HG02938 (cell line): ENCODE data around the gene EPHB2.
"Not testable (repeated sequence)": the region's sequence is repeated elsewhere in the genome, so short reads cannot be mapped to it uniquely, and the experiment has no call there.

Source experiments
- ATAC-seq: cut with Tn5 transposase; IDR thresholded peaks from one replicate; pipeline ENCODE4 v1.9.1; 2021; ENCODE audit warnings: mild to moderate bottlenecking, moderate library complexity; ENCODE audit not compliant: unreplicated experiment

EPHB2 gene

DNA sequence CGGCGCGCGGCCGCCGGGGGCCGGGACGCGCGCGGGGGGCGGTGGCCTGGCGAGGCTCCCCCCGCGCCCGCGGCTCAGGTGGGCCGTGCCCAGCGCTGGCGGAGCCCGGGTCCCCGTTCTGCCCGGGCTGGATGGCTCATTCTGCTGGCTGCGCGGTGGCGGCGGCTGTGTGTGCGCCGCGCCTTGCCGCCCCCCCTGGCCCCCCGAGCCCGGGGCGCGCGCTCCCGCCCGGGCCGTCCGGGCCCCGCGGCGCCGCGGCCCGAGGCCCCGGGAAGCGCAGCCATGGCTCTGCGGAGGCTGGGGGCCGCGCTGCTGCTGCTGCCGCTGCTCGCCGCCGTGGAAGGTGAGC lies at the start of gene EPHB2:
Gene EPHB2 (plus strand): TSS at position 139 of the 349 bp plus-strand sequence. CDS start 144 bp downstream, at position 283.
- ATAC-seq, result no peak

DNA sequence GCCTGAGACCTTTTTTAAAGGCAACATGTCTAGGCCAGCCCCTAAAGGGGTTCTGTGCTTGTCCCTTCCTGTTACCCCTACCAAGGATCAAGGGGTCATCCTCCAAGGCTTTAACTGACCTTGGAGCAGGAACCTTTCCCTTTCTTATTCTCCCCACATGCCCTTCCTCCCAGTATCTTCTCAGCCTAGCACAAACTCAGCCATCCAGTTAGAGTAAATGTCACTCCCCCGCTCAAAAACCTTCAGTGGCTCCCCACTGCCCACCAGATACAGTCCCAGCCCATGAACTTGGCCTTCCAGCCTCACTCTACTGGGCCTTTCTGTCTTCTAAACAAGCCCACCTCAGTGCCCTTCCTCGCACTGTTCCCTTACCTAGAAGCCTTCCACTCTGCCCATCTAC lies 48.8 kb upstream of the EPHB2 start:
- no peak for ATAC-seq

DNA sequence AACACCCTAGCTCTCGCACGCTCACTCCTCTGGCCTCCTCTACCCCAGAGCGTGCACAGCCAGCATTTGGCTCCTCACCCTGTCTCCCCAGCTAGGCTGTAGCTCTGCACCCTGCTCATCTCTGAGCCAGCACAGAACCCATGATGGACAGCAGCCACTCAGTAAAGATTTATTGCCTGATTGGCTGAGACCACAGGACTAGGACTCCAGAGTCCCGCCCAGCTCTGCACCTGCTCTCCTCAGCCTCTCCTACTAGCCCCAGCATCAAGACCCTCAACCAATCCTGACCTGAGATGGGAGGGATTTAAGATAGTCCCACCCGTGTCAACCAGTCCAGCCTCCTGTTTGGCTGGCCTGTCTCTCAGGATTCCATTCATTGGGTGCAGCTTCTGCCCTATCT lies 48.3 kb upstream of the EPHB2 start:
- ATAC-seq, result no peak

DNA sequence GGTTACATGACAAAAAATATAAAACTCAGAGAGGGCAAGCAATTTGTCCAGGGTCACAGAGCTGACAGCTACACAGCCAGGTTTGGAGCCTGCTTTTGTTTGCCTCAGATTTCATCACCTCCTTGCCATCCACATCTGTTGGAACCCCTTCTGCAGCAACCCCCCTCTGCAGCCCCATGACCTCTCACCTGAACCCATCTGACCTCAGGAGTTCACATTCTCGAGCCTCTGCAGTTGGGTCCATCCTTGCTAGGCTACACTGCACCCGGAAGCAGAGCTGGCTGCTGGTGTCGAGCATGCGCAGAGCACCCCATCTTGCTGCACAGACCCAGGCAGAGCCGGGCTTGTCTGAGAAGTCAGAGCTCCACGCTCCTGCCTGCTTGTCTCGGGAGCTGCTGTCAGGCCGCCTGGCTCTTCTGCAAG lies 47.6 kb upstream of the EPHB2 start:
- no peak for ATAC-seq

DNA sequence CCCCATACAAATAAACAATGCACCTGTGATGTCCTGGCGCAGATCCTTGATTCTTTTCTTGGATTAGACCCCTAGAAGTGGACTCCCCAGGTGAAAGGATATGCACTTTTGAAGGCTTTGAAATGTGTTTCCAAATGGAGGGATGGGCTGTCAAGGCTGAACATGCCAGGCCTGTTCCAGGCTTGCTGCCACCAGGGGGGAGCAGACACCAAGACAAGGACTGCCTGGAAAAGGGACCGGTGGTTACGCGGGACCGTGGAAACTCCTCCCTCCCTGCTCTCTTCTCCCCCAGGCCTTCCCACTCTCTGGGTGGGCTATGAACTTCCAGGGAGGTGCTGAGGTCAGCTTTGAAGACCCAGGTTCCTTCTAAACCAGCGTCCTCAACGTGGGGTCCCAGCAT lies 44.9 kb upstream of the EPHB2 start:
- no peak for ATAC-seq

DNA sequence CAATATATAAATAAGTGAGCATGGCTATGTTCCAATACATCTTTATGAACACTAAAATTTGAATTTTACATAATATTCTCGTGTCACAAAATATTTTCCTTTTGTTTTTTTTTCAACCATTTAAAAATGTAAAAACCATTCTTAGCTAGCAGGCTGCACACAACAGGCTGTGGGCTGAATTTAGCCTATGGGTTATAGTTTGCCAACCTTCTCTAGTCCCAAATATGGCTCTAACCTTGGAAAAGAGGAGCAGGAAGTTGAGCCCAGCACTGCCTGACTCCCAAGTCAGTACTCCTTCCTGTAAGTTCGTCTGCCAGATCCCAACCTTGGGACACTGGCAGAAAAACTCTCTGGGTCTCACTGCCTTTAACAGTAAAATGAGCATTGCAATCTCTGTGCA lies 44.2 kb upstream of the EPHB2 start:
- ATAC-seq, result no peak

DNA sequence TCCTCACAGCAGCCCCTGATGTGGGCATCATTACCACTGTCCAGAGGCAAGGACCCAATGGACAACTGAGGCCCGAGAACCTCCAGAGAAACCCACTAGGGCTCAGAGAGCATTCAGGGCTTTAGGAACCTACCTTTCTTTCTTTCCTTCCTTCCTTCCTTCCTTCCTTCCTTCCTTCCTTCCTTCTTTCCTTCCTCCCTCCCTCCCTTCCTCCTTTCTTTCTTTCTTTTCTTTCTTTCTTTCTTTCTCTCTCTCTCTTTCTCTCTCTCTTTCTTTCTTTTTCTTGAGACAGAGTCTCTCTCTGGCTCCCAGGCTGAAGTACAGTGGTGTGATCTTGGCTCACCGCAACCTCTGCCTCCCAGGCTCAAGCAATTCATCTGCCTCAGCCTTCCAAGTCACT lies 41.8 kb upstream of the EPHB2 start:
- not testable (repeated sequence) for ATAC-seq

DNA sequence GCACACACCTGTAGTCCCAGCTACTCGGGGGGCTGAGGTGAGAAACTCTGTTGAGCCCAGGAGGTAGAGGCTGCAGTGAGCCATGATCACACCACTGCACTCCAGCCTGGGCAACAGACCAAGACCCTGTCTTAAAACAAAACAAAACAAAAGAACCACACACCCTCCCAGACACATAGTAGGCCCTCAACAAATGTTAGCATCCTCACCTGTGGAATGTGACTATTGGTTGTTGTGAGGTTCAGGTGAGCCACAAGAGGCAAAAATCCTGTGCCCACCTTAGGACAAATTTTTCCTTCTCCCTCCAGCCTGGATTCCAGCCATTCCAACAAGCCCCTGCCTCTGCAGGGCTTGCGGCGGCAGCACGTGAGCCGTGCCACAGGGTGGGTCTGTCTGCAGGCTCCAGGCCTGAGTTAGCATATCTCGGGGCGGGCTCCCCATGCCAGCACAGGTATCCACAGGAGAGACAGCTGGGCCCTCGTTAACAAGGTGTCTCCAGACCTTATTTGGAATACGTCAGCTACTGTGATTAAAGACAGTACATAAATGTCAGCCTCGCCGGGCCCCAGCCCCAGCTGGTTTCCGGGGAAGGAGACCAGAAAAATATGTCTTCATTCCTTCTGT lies 40.2 kb upstream of the EPHB2 start:
- ATAC-seq, result no peak

DNA sequence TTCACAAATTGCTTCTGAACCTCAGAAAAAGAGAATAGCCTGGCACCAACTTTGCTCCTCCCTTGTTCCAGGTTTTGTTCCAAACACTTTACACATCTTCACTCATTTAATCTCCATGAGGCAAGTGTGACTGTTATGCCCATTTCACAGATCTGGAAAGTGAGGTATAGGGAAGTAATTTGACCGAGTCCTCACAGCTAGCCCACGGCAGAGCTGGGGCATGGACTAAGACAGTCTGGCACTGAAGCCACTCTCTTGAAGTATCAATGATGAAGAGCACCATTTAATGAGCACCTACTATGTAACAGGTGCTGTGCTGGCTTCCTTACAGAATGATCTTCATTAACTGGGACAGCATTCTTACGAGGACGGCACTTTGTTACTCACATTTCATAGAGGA lies 38.6 kb upstream of the EPHB2 start:
- no peak for ATAC-seq

DNA sequence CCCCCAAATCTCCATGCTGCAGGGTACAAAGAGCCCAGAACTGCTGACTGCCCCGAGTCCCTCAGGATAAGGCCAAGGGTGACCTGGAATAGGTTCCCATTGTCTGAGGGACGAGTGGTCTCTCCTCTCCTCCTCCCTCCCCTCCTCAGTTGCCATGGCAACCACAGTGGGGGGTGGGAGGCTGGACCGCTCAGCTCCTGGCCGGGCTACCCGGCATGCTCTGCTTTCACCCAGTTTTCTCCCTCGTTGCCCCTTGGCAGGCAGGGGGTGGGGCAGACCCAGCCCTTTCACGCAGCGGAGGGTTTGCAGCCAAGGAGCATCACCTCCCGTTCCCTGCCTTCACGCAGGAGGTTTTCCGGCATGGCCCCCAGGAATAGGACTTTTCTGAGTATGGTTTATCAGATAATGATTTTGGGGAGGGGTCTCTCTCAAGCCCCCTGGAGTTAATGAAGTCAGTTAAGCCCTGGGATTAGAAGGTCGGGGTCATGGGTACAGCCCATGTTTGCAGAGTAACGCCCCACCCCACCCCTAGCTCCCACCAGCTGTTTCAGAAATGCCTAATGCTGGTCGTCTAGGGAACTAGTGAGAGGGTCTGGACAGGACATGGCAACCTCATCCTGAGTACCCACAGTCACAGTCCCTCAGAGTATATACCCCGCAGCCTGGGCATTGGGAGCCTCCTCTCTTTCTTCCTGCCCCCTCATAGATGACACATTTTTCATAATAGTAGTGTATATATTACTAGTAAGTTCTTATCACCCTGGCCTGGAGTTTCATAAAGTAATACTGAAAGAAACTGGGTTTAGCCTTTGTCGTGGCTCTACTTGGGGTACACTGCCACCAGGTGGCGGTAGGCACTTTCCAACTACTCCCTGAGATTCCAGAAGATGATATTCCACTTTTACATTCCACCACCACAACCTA lies 36.9 kb upstream of the EPHB2 start:
- no peak for ATAC-seq

DNA sequence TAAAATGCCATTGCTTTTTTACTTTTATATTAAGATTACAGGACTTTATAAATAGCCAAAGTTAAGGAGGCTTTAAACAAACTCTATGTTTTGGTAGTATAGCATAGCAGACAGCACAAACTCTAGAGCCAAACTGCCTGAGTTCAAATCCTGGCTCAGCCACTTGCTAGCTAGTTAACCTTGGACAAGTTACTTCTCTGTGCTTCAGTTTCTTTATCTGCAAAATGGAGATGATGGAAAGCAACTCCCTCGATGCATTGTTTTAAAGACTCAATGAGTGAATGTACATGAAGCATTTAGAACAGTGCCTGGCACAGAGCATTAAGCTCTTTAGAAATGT lies 36.3 kb upstream of the EPHB2 start:
- no peak for ATAC-seq

DNA sequence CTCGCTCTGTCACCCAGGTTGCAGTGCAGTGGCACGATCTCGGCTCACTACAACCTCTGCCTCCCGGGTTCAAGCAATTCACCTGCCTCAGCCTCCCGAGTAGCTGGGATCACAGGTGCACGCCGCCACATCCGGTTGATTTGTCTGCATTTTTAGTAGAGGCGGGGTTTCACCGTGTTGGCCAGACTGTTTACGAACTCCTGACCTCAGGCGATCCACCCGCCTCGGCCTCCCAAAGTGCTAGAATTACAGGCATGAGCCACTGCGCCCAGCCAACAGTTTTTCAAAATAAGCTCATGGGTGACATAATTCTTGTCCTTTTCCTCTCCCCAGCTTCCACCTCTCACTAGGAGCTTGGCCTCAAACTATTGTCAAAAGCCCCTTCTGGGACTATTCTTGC lies 34.5 kb upstream of the EPHB2 start:
- ATAC-seq, result not testable (repeated sequence)

DNA sequence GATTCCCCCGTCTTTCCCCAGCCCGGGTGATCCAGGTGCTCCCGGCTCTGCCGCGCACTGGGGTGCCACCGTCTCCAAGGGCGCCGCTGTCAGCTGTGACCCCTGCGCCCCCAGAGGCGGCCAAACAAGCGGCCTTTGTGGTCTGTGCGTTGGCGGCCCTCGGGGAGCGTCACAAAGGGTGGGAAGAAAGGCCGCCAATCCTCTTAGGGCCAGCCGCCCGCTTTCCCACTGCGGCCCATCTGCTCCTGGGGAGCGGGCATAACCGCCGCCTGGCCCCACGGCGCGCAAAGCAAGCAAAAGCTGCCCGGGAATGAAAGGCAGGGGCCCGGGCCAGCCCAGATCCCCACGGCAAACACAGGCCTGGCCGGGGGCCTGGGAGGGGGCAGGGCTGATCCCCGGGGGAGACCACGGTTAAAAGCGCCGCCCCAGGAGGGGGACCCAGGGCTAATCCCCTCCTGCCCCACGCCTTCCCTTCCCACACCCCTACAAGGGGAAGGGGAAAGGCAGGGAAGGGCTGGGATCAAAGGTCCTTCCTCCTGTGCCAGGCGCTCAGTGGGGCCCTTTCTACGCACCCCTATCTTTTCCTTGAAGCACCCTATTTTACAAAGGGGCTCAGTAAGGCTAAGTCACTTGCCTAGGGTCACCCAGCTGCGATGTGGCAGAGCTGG lies 33.6 kb upstream of the EPHB2 start:
- ATAC-seq, result no peak

DNA sequence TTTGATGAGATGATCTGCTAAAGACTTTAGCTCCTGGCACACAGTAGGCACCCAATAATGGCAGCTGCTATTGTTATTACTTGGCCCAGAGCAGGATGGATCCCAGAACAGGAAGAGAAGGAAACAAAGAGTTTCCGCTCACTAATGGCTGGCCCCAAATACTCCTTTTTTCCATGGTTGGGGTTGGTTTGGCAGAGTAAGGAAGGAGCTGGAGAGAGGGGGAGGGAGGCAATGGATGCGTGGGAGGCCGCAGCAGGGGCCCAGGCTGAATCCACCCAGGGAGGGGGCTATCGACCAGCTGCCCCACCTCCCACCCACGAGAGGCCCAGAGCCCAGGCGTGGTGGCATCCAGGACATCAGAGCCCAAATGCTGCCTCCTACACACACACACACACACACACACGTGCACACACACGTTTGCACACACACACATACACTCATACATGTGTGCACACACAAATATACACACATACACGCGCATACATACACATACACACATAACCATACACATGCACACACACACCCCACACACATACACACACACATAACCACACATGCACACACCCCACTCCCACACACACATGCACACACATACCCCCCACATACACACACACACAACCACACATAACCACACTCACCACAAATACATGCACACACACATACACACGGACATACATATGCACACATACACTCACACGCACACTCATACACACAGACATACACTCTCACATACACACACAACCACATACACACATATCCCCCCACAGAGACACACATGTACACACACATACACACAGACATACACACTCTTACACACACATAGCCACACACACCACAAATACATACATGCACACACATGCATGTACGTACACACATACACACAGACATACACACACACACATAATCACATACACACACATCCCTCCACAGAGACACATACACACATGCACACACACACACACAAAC lies 32.4 kb upstream of the EPHB2 start:
- ATAC-seq, result no peak

DNA sequence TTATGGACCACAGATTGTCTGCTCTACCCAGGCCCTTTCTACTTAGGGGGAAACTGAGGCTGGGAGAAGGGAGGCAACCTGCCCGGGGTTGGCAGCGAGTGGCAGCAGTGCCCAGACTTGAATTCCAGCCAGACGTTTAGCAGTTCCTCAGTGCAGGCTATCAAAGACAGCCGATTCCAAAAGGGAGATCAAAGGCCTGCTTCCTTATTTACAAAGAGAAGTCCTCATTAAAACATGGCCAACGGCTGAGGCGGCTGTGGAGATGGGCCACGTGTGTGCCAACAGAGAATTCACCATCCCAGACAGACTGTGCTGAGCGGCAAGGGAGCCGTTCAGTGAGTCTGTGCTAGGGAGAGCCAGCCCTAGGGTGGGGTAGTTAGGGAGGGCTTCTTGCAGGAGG lies 29.9 kb upstream of the EPHB2 start:
- ATAC-seq, result no peak

DNA sequence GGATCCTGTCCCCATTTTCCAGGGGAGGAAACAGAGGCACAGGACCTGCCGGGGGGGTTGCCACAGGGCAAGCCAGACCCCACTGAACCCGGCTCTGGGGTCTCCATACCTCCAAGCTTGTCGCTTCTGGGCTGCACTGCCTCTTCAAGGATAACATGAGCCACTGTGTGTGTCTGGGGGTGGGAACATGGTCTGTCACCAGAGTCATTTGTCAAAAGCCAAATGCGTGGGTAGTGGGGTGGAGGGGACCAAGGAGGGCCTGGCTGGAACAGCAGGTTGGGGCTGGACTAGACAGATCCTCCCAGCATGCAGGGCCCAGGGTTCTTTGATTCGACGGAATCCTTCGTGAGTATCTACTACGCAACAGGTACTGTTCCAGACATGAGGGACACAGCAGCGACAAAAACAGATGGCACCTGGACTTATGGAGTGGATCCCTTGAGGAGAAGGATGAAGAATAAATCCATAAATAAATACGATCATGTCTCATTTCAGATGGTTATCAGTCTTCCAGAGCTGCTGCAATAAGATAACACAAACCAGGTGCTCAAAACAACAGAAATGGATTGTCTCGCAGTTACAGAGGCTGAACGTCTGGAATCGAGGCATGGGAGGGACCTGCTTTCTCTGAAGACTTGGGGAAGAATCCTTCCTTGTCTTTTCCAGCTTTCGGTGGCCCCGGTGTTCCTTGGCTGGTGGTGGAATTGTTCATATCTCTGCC lies 28.9 kb upstream of the EPHB2 start:
- ATAC-seq, result no peak

DNA sequence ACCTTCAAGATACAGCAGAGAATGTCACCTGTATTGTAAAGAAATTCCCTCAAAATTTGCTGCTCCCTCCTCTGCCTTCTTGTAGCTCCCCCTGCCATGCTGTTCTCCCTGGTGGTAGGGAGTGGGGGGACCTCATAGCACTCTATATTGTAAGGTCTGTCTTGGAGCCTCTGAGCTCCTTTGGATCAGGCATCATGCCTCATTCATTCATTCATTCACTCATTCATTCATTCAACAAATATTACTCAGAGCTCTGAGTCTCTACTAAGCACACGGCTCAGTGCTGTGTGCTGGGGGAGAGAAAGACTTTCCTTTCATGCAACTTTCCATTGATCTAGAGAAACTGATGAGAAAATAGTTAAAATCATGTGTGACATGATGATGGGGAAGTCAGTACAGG lies 27.1 kb upstream of the EPHB2 start:
- no peak for ATAC-seq

DNA sequence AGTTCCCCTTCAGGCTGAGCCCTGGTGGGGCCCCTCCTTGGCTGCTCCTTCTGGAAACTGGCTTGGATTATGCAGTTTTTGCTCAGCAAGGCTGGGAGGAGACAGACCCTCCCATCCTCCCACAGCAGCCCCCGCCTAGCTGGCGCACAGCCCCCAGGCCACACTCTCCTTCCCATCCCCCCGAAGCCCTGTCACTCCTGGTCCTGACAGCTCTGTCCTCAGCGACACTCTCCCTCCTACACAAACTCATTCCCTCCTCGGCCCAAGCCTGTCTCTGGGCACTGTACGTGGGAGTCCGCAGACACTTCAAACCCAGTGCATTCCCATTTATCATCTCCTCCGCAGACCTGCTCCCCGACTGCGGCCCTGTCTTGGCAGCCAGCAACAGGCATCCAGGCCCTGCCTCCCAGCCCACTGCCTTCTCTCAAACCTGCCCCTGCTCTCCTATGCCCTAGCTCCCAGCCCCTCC lies 25.0 kb upstream of the EPHB2 start:
- no peak for ATAC-seq

DNA sequence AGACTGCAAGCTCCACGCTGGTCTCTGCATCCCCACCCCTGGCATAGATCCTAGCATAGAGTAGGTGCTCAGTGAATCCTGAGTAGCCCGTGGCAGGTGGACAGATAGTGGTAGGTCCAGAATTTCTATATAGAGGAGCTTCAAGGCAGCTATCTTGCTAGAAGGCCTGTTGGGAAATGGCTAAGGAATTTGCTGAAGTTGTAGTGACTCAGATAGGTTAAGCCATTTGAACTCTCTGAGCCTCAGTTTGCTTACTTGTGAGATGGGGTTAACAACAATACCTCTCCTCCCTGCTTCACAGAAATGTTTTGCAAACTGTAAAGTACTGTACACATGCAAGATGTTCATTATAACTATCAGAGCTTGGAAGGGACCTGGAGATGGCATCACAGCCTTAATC lies 23.4 kb upstream of the EPHB2 start:
- ATAC-seq, result no peak

DNA sequence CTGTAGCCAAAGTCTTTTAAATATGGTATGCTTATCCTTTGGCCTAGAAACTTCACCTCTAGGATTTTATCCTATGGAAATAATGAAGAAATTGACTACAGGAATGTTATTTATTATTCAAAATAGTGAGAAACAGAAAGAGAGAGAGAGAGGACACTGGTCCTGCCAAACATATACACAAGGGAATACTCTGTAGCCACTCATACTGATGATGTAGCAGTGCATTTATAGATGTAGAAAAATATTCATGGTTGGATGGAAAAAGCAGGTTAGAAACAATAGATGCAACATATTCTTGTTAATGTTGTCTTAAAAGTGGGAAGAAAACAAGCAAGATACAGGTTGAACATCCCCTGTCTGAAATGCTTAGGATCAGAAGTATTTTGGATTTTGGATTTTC lies 22.2 kb upstream of the EPHB2 start:
- ATAC-seq, result no peak
